HepG2 (cell line): ENCODE results near the gene RERE. TPM values are rescaled to one million over a fixed set of nuclear protein-coding genes. Genes with fewer than 3 reads are reported as not detected.

Experiments used
- ATAC-seq: fragments of 200-7000 bp; cut with Tn5 transposase; 3 replicates; pipeline ENCODE4 v1.9.1; 2020; ENCODE audit warnings: mild to moderate bottlenecking, moderate library complexity
- BruUV-seq: library from RNA; stranded (reverse); fragments of 400-500 nt; replicated peaks from 2 replicates; lab custom pipeline; 2021; lab: Mats Ljungman, UMichigan
- CTCF ChIA-PET: fragments of 300-600 bp; formaldehyde crosslinking; extraction: SDS; loops from one replicate; lab custom pipeline; 2021; ENCODE audit warnings: low total read pairs, inconsistent platforms, low intra/inter-chr PET ratio; lab: Yijun Ruan, JAX
- POLR2A ChIA-PET: fragments of 350-600 bp; sonication (Branson Sonifier 250); formaldehyde crosslinking; loops from one replicate; lab custom pipeline; 2020; ENCODE audit warnings: antibody characterized with exemption, inconsistent platforms; lab: Yijun Ruan, JAX
- DNase-seq: peaks from one replicate; pipeline ENCODE4 v3.0.0-alpha.2; 2015; ENCODE audit warnings: low spot score
- FAIRE-seq: peaks from 3 replicates; lab custom pipeline; 2011; peaks lifted over from hg19 to GRCh38; lab: Jason Lieb, UNC
- H2AFZ ChIP-seq: one replicate; pipeline ENCODE4 v1.6.1; 2011; ENCODE audit warnings: low read length, inconsistent platforms
- H3K27ac ChIP-seq: fragments of 300-600 bp; 3 replicates; pipeline ENCODE4 v1.8.0; 2011; ENCODE audit warnings: mixed run types, mild to moderate bottlenecking, mixed read lengths, low read length, inconsistent platforms; ENCODE audit not compliant: insufficient read depth; ENCODE audit errors: extremely low read length
- H3K27me3 ChIP-seq, 2 experiments: fragments of 200-600 bp in 1 of 2; 2 replicates in 1 of 2; 3 replicates in 1 of 2; pipeline versions ENCODE4 v1.6.0 to v1.8.0; 2011; ENCODE audit warnings: low read length in 2 of 2, mild to moderate bottlenecking in 2 of 2, moderate library complexity in 2 of 2, inconsistent platforms in 1 of 2; ENCODE audit not compliant: insufficient read depth in 2 of 2, control insufficient read depth in 1 of 2
- H3K36me3 ChIP-seq, 2 experiments: fragments of 200-600 bp in 1 of 2; replicated peaks in 1 of 2; 2 replicates in 1 of 2; 3 replicates in 1 of 2; pipeline versions ENCODE4 v1.5.1 to v1.8.0; 2011; ENCODE audit warnings: low read length in 2 of 2, inconsistent platforms in 1 of 2; ENCODE audit not compliant: insufficient read depth in 2 of 2, control insufficient read depth in 1 of 2
- H3K4me1 ChIP-seq: 2 replicates; pipeline ENCODE4 v1.5.1; 2012; ENCODE audit warnings: low read length, inconsistent platforms; ENCODE audit not compliant: insufficient read depth
- H3K4me2 ChIP-seq: 2 replicates; pipeline ENCODE4 v1.6.0; 2011; ENCODE audit warnings: low read depth, low read length, inconsistent platforms
- H3K4me3 ChIP-seq, 3 experiments: fragments of 200-600 bp in 1 of 3; sonication (generic), shearing (Covaris generic) in 1 of 3; replicated peaks in 1 of 3; 2 replicates each; pipeline ENCODE4 v1.5.1; 2011 to 2016; ENCODE audit warnings: low read length in 3 of 3, inconsistent platforms in 2 of 3, low read depth in 2 of 3, mild to moderate bottlenecking in 2 of 3, control low read depth in 1 of 3, mixed read lengths in 1 of 3; ENCODE audit not compliant: insufficient read depth in 1 of 3
- H3K79me2 ChIP-seq: one replicate; pipeline ENCODE4 v1.6.1; 2011; ENCODE audit warnings: low read length, inconsistent platforms; ENCODE audit not compliant: insufficient read depth
- H3K9ac ChIP-seq: 2 replicates; pipeline ENCODE4 v1.6.0; 2011; ENCODE audit warnings: mild to moderate bottlenecking, low read depth, low read length, inconsistent platforms; ENCODE audit not compliant: insufficient read depth
- H3K9me3 ChIP-seq: 2 replicates; pipeline ENCODE4 v1.5.1; 2012; ENCODE audit warnings: mild to moderate bottlenecking, low read length
- H4K20me1 ChIP-seq: 2 replicates; pipeline ENCODE4 v1.6.0; 2011; ENCODE audit warnings: inconsistent platforms, mild to moderate bottlenecking, low read length, moderate library complexity; ENCODE audit not compliant: insufficient read depth
- ATF1 ChIP-seq: IDR thresholded peaks from 2 replicates; pipeline ENCODE4 v1.6.1; 2016; ENCODE audit warnings: mild to moderate bottlenecking, control low read depth
- BHLHE40 ChIP-seq: IDR thresholded peaks from 2 replicates; pipeline ENCODE4 v1.6.1; 2011; ENCODE audit warnings: low read length, improper control_type of control experiment
- EZH2 ChIP-seq: conservative IDR thresholded peaks from 2 replicates; pipeline ENCODE4 v1.6.1; 2012; ENCODE audit warnings: mild to moderate bottlenecking, low read depth, low read length, moderate library complexity
- HNRNPK ChIP-seq: fragments of 200-400 bp; formaldehyde crosslinking; IDR thresholded peaks from 2 replicates; pipeline ENCODE4 v1.6.1; 2018; ENCODE audit warnings: low read length, low read depth, moderate library complexity, mild to moderate bottlenecking; ENCODE audit not compliant: poor library complexity, severe bottlenecking
- JUND ChIP-seq: sonication (generic); formaldehyde crosslinking; IDR thresholded peaks from 2 replicates; pipeline ENCODE4 v1.8.0; 2022; ENCODE audit warnings: mild to moderate bottlenecking, missing genetic modification reagents
- MTA1 ChIP-seq: sonication (generic); formaldehyde crosslinking; IDR thresholded peaks from 2 replicates; pipeline ENCODE4 v1.4.0; 2020; ENCODE audit warnings: missing genetic modification reagents, mild to moderate bottlenecking, borderline replicate concordance
- NFAT5 ChIP-seq: sonication (generic); formaldehyde crosslinking; IDR thresholded peaks from 2 replicates; pipeline ENCODE4 v1.4.0; 2020; ENCODE audit warnings: missing genetic modification reagents
- NR2F1 ChIP-seq, 2 experiments: fragments of 450-650 bp in 1 of 2; formaldehyde crosslinking in 1 of 2; IDR thresholded peaks; 2 replicates each; pipeline versions ENCODE4 v1.5.0 to v1.6.1; 2016 to 2020; ENCODE audit warnings: mild to moderate bottlenecking in 1 of 2, missing compliant biosample characterization in 1 of 2, missing genetic modification reagents in 1 of 2, moderate library complexity in 1 of 2
- REST ChIP-seq, 2 experiments: IDR thresholded peaks; 2 replicates each; pipeline ENCODE4 v1.6.1; 2011 to 2012; ENCODE audit warnings: low read length in 2 of 2, borderline replicate concordance in 1 of 2, low read depth in 1 of 2, mild to moderate bottlenecking in 1 of 2, moderate library complexity in 1 of 2
- TMF1 ChIP-seq: sonication (generic); formaldehyde crosslinking; IDR thresholded peaks from 2 replicates; pipeline ENCODE4 v1.8.1; 2022; ENCODE audit warnings: low read depth, missing genetic modification reagents
- U2AF1 ChIP-seq: fragments of 200-400 bp; formaldehyde crosslinking; optimal IDR thresholded peaks from 2 replicates; pipeline ENCODE3; 2017; ENCODE audit warnings: mild to moderate bottlenecking, low read depth, low read length
- ZNF124 ChIP-seq: sonication (generic); formaldehyde crosslinking; IDR thresholded peaks from 2 replicates; pipeline ENCODE4 v1.4.0; 2020; ENCODE audit warnings: missing genetic modification reagents
- ZNF362 ChIP-seq: sonication (generic); formaldehyde crosslinking; IDR thresholded peaks from 2 replicates; pipeline ENCODE4 v1.4.0; 2020; ENCODE audit warnings: missing genetic modification reagents, mild to moderate bottlenecking, borderline replicate concordance
- ZNF652 ChIP-seq: IDR thresholded peaks from 2 replicates; pipeline ENCODE4 v1.6.1; 2016; ENCODE audit warnings: low read depth, borderline replicate concordance
- ZNF782 ChIP-seq: sonication (generic); formaldehyde crosslinking; IDR thresholded peaks from 2 replicates; pipeline ENCODE4 v1.4.0; 2020; ENCODE audit warnings: missing genetic modification reagents, mild to moderate bottlenecking, borderline replicate concordance
- in situ Hi-C: cut with HindIII; loops from 2 replicates; pipeline ENCODE4 v1.10.0; 2017; ENCODE audit warnings: low pct_unique_long_range_greater_than_20kb; ENCODE audit not compliant: extremely low pct_ligation_motif_present
- intact Hi-C: fragments of 100-400 bp; cut with micrococcal nuclease; formaldehyde crosslinking; loops from one replicate; pipeline ENCODE4 v1.10.0; 2022; ENCODE audit not compliant: unreplicated experiment
- polyA plus RNA-seq, 8 experiments: library from polyadenylated mRNA; depleted of rRNA in 3 of 8; stranded (reverse) in 7 of 8; unstranded in 1 of 8; fragments of >200 nt; fragmentation: Illumina TruSeq in 4 of 8; extraction: Trizol in 4 of 8; gene quantifications; 2 replicates each; pipeline versions ENCODE4 v1.2.1 to v1.2.3, GENCODE V29; 2011 to 2016; ENCODE audit warnings: low read depth in 4 of 8, missing spikeins in 1 of 8, mixed read lengths in 1 of 8; ENCODE audit not compliant: insufficient read depth in 1 of 8
- total RNA-seq, 5 experiments: library from RNA; depleted of rRNA; stranded (reverse); fragments of >200 nt; fragmentation: Illumina TruSeq; extraction: Trizol; gene quantifications; 2 replicates each; pipeline ENCODE4 v1.2.3, GENCODE V29; 2016; ENCODE audit warnings: low read depth in 1 of 5

Gene RERE
- total and polyA plus RNA-seq, 2 of the 13 experiments (the other 11 are each of a cell fraction or from before 2014, with no cell fraction given), result 18.3 to 21.9 TPM

GRCh38 chr1:8813991-8814390 lies 3.4 kb downstream of the RERE start:
- H3K4me2 ChIP-seq, result peak overlapping the region; percentile 84
- H4K20me1 ChIP-seq, result peaks cover 48% of the 10 kb centered on the region
- ATAC-seq (no peak), FAIRE-seq (no peak), DNase-seq (no peak)
- H3K9ac ChIP-seq, result no peak overlapping the region
- CTCF ChIA-PET, result interaction anchor here (1.0 kb wide), 1 partner anchor 35 kb away, joined by 4 read pairs; no protein-coding TSS in a partner anchor
- H3K4me3 ChIP-seq, result peak overlapping the region in 1 of 3 experiments; percentile 29; a peak in 1 of 6 replicates
- peaks cover 70% of the 10 kb centered on the region for H3K4me1 ChIP-seq
- POLR2A ChIA-PET, result interaction anchor here (0.7 kb wide), 1 partner anchor 58 kb away, joined by 3 read pairs; no protein-coding TSS in a partner anchor
- no peaks in the 10 kb centered on the region for H3K9me3 ChIP-seq
- no peaks in the 10 kb centered on the region; a peak in 1 of 5 replicates for H3K27me3 ChIP-seq
- H2AFZ ChIP-seq, result no peak overlapping the region
- in situ Hi-C loops (no loop called here), intact Hi-C loops (no loop called here)
- BruUV-seq, result no TSS peak
- H3K36me3 ChIP-seq, result no peaks in the 10 kb centered on the region
- no peak overlapping the region for H3K27ac ChIP-seq
- H3K79me2 ChIP-seq, result peaks cover 84% of the 10 kb centered on the region
- TF ChIP-seq ZNF782 (no peak), MTA1 (CRISPR knock-in tag) (no peak), TMF1 (CRISPR knock-in tag) (no peak), BHLHE40 (no peak), JUND (CRISPR knock-in tag) (no peak), EZH2 (no peak), ZNF124 (CRISPR knock-in tag) (no peak), NR2F1 (CRISPR knock-in tag; IDR thresholded peaks at IDR 0.05) (no peak), NFAT5 (CRISPR knock-in tag) (no peak), HNRNPK (no peak), U2AF1 (no peak), REST (IDR thresholded peaks at IDR 0.05; ENCODE audit: borderline replicate concordance in 1 of 2, low read depth in 1 of 2, low read length in 2 of 2) (no peak), ATF1 (CRISPR knock-in tag) (no peak), ZNF362 (CRISPR knock-in tag) (no peak), ZNF652 (no peak)
